Mucosa of descending colon (tissue), 3 donors: ENCODE data around the gene CDA. TPM values are rescaled to one million over a fixed set of nuclear protein-coding genes. Genes with fewer than 3 reads are reported as not detected.
"Not testable (repeated sequence)": the region's sequence is repeated elsewhere in the genome, so short reads cannot be mapped to it uniquely, and the experiment has no call there.

Experiments used
- ATAC-seq: fragments of 200-7000 bp; cut with Tn5 transposase; one replicate; pipeline ENCODE4 v1.9.1; 2020; ENCODE audit warnings: mild to moderate bottlenecking, moderate library complexity
- DNase-seq, 3 donors: peaks; one replicate each; pipeline ENCODE4 v3.0.0-alpha.2; 2020
- H3K36me3 ChIP-seq: fragments of 200-600 bp; one replicate; pipeline ENCODE4 v1.8.0; 2021; ENCODE audit warnings: low read depth, mild to moderate bottlenecking
- H3K4me1 ChIP-seq: fragments of 200-600 bp; one replicate; pipeline ENCODE4 v1.8.0; 2021; ENCODE audit warnings: low read depth, mild to moderate bottlenecking
- H3K4me3 ChIP-seq: fragments of 200-600 bp; one replicate; pipeline ENCODE4 v1.8.0; 2021; ENCODE audit warnings: mild to moderate bottlenecking
- H3K9me3 ChIP-seq: fragments of 200-600 bp; one replicate; pipeline ENCODE4 v1.8.0; 2021; ENCODE audit warnings: mild to moderate bottlenecking
- CTCF ChIP-seq: fragments of 200-600 bp; IDR thresholded peaks from one replicate; pipeline ENCODE4 v1.8.0; 2022; ENCODE audit warnings: antibody characterized with exemption, mild to moderate bottlenecking
- intact Hi-C, 2 donors: fragments of 100-400 bp; cut with DNase I in 1 of 2; cut with micrococcal nuclease in 1 of 2; formaldehyde crosslinking; loops; one replicate each; pipeline versions ENCODE4 v1.11.0 to v1.11.1; 2022; cut with DNase I, micrococcal nuclease
- total RNA-seq, 3 donors: library from RNA; stranded (reverse); fragmentation: NEBNext Ultra II Directional in 2 of 3; extraction: Animal tissue kit (Norgen Biotek cat#: 25700) in 2 of 3; gene quantifications; one replicate each; pipeline versions ENCODE4 v1.2.1 to v1.2.4, GENCODE V29; 2021 to 2023
- donor health status: DM: no; HTN: no; CAD: no; lungs with moderate emphysema.
- donor health status: DM: no; HTN: no; CAD: no.
- donor health status: DM: no; HTN: yes; CAD: no.

CDA gene
- total RNA-seq, 3 donors from 2014 or later, result 33.9 to 63.8 (median 60.9) TPM

GRCh38 chr1:20603504-20604464, 14.9 kb downstream of the CDA start:
- no peak for TF ChIP-seq CTCF
- H3K4me1 ChIP-seq, result peaks cover 5% of the 10 kb centered on the region
- intact Hi-C loops, result no loop called here
- ATAC-seq (peak; percentile 82), DNase-seq (no peak)
- no peaks in the 10 kb centered on the region for H3K36me3 ChIP-seq
- no peaks in the 10 kb centered on the region for H3K9me3 ChIP-seq
- no peak overlapping the region for H3K4me3 ChIP-seq

GRCh38 chr1:20604678-20605077, 15.8 kb downstream of the CDA start:
- H3K4me1 ChIP-seq, result peaks cover 5% of the 10 kb centered on the region
- no peaks in the 10 kb centered on the region for H3K9me3 ChIP-seq
- DNase-seq, result peak in 1 of 3 donors; percentile 37
- no peaks in the 10 kb centered on the region for H3K36me3 ChIP-seq
- no peak for TF ChIP-seq CTCF
- H3K4me3 ChIP-seq, result no peak overlapping the region
- ATAC-seq, result peak; percentile 90
- intact Hi-C loops, result no loop called here

GRCh38 chr1:20606801-20607570, 18.1 kb downstream of the CDA start:
- H3K9me3 ChIP-seq, intact Hi-C loops, H3K4me3 ChIP-seq, H3K36me3 ChIP-seq, DNase-seq, H3K4me1 ChIP-seq, ATAC-seq: not testable (repeated sequence)

- ATAC-seq, result no peak
- Histone ChIP-seq H3K4me3 (no peak overlapping the region), H3K36me3 (no peaks in the 10 kb centered on the region), H3K9me3 (no peaks in the 10 kb centered on the region), H3K4me1 (peaks cover 22% of the 10 kb centered on the region)
- TF ChIP-seq CTCF, result no peak
- intact Hi-C loops, result no loop called here
- DNase-seq, result no peak
Measured at GRCh38 chr1:20609541-20609940, 20.6 kb downstream of the CDA start.

- Histone ChIP-seq H3K4me1 (peaks cover 17% of the 10 kb centered on the region), H3K36me3 (no peaks in the 10 kb centered on the region), H3K9me3 (no peaks in the 10 kb centered on the region), H3K4me3 (no peak overlapping the region)
- ATAC-seq (no peak), DNase-seq (no peak)
- intact Hi-C loops, result no loop called here
- TF ChIP-seq CTCF, result no peak
Measured at GRCh38 chr1:20610970-20611369, 22.1 kb downstream of the CDA start.

- Histone ChIP-seq H3K4me3 (no peak overlapping the region), H3K4me1 (peaks cover 17% of the 10 kb centered on the region), H3K9me3 (no peaks in the 10 kb centered on the region), H3K36me3 (no peaks in the 10 kb centered on the region)
- intact Hi-C loops, result no loop called here
- DNase-seq, result no peak
- no peak for ATAC-seq
- no peak for TF ChIP-seq CTCF
Measured at GRCh38 chr1:20611652-20612051, 22.8 kb downstream of the CDA start.
